Measurements from ENCODE around the gene ZNF385B.

DNA sequence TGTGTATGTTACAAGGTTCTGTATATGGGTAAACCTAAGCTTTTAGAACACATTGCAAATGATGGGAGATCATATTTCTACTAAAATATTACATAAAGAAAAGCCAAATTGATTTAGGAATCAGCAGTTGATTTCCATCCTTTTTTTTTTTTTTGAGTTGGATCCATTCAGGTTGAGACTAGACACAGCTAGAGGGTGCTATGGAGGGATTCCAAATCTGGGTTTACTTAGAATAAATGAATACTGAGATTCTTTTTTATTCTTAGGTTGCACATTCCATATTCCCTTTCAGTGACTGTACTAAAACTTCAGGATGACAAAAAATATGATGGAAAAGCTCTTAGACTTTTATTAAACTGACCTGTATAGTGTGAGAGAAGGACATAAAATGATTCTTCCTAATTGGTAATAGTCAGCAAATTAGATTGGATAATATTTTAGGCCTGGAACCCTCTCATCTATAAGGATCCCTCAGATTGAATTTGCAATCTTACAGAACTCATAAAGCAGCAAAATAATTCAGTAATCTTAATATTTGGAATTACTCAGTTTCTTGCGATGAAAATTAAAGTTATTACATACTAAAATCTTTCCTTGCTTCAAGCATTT lies 413.5 kb downstream of the ZNF385B start:
- TF ChIP-seq, protein P1, sequence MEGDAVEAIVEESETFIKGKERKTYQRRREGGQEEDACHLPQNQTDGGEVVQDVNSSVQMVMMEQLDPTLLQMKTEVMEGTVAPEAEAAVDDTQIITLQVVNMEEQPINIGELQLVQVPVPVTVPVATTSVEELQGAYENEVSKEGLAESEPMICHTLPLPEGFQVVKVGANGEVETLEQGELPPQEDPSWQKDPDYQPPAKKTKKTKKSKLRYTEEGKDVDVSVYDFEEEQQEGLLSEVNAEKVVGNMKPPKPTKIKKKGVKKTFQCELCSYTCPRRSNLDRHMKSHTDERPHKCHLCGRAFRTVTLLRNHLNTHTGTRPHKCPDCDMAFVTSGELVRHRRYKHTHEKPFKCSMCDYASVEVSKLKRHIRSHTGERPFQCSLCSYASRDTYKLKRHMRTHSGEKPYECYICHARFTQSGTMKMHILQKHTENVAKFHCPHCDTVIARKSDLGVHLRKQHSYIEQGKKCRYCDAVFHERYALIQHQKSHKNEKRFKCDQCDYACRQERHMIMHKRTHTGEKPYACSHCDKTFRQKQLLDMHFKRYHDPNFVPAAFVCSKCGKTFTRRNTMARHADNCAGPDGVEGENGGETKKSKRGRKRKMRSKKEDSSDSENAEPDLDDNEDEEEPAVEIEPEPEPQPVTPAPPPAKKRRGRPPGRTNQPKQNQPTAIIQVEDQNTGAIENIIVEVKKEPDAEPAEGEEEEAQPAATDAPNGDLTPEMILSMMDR (IDR thresholded peaks at IDR 0.05) = no peak
- TF ChIP-seq POLR2A (IDR thresholded peaks at IDR 0.05) = no peak

Data from Peyer's patch (tissue), 4 donors.